HEK293 (cell line): ENCODE data around the gene RANGRF.

Experiments used
- CTCF ChIA-PET: fragments of 350-600 bp; formaldehyde crosslinking; extraction: SDS; loops from one replicate; lab custom pipeline; 2021; ENCODE audit warnings: antibody characterized with exemption; lab: Yijun Ruan, JAX
- POLR2A ChIA-PET: fragments of 300-600 bp; formaldehyde crosslinking; extraction: SDS; loops from one replicate; lab custom pipeline; 2020; ENCODE audit warnings: antibody characterized with exemption, inconsistent platforms; lab: Yijun Ruan, JAX
- H3K27ac ChIP-seq: fragments of 200-500 bp; sonication (Bioruptor generic); 2 replicates; pipeline ENCODE4 v1.5.1; 2014; ENCODE audit warnings: low read depth, low read length, control low read depth, inconsistent platforms; ENCODE audit errors: extremely low read depth
- H3K36me3 ChIP-seq, 2 experiments: fragments of 200-500 bp in 1 of 2; sonication (Bioruptor generic) in 1 of 2; 1 replicate in 1 of 2; 2 replicates in 1 of 2; pipeline ENCODE4 v1.5.1; 2014 to 2017; ENCODE audit warnings: inconsistent platforms in 2 of 2, low read length in 2 of 2; ENCODE audit not compliant: control insufficient read depth in 2 of 2, insufficient read depth in 1 of 2
- H3K4me1 ChIP-seq: fragments of 200-500 bp; sonication (Bioruptor generic); 2 replicates; pipeline ENCODE4 v1.5.1; 2014; ENCODE audit warnings: mild to moderate bottlenecking, low read length, inconsistent platforms; ENCODE audit not compliant: control insufficient read depth, insufficient read depth
- H3K4me3 ChIP-seq: 2 replicates; pipeline ENCODE4 v1.5.1; 2011; ENCODE audit warnings: low read depth, mild to moderate bottlenecking, control low read depth, low read length, moderate library complexity
- H3K9me3 ChIP-seq: fragments of 200-500 bp; sonication (Bioruptor generic); 2 replicates; pipeline ENCODE4 v1.5.1; 2014; ENCODE audit warnings: low read depth, low read length, inconsistent platforms; ENCODE audit not compliant: control insufficient read depth, insufficient read depth
- HOXD13 ChIP-seq: sonication (generic); formaldehyde crosslinking; IDR thresholded peaks from 2 replicates; pipeline ENCODE4 v1.8.0; 2022; ENCODE audit warnings: missing genetic modification reagents, borderline replicate concordance
- IKZF3 ChIP-seq: fragments of 450-650 bp; IDR thresholded peaks from 2 replicates; pipeline ENCODE4 v1.5.0; 2018; ENCODE audit warnings: missing biosample characterization, mild to moderate bottlenecking, missing genetic modification characterization, moderate library complexity
- YY1 ChIP-seq: fragments of 450-650 bp; formaldehyde crosslinking; IDR thresholded peaks from 2 replicates; pipeline ENCODE4 v1.5.1; 2018; ENCODE audit warnings: missing biosample characterization, missing genetic modification characterization
- ZBTB1 ChIP-seq: fragments of 450-650 bp; formaldehyde crosslinking; IDR thresholded peaks from 2 replicates; pipeline ENCODE4 v1.5.1; 2016; ENCODE audit warnings: missing biosample characterization, missing genetic modification characterization
- ZNF132 ChIP-seq: fragments of 450-650 bp; formaldehyde crosslinking; IDR thresholded peaks from 2 replicates; pipeline ENCODE4 v1.5.1; 2017; ENCODE audit warnings: missing biosample characterization, missing genetic modification characterization, borderline replicate concordance
- ZNF138 ChIP-seq: fragments of 450-650 bp; formaldehyde crosslinking; IDR thresholded peaks from 2 replicates; pipeline ENCODE4 v1.5.1; 2016; ENCODE audit warnings: missing biosample characterization, missing genetic modification characterization, borderline replicate concordance
- ZNF302 ChIP-seq: fragments of 450-650 bp; formaldehyde crosslinking; IDR thresholded peaks from 2 replicates; pipeline ENCODE4 v1.5.1; 2016; ENCODE audit warnings: missing biosample characterization, missing genetic modification characterization, low read depth
- ZNF324 ChIP-seq: fragments of 450-650 bp; formaldehyde crosslinking; IDR thresholded peaks from 2 replicates; pipeline ENCODE4 v1.5.1; 2016; ENCODE audit warnings: missing biosample characterization, missing genetic modification characterization
- ZNF473 ChIP-seq: fragments of 450-650 bp; formaldehyde crosslinking; IDR thresholded peaks from 2 replicates; pipeline ENCODE4 v1.5.1; 2017; ENCODE audit warnings: missing biosample characterization, missing genetic modification characterization
- ZNF610 ChIP-seq: fragments of 450-650 bp; formaldehyde crosslinking; IDR thresholded peaks from 2 replicates; pipeline ENCODE4 v1.5.1; 2016; ENCODE audit warnings: missing biosample characterization, missing genetic modification characterization, borderline replicate concordance
- TF ChIP-seq, protein P1 (sequence below): fragments of 450-650 bp; formaldehyde crosslinking; IDR thresholded peaks from 2 replicates; pipeline ENCODE4 v1.5.1; 2016; ENCODE audit warnings: missing biosample characterization, missing genetic modification characterization
- TF ChIP-seq, protein P2 (sequence below): fragments of 450-650 bp; formaldehyde crosslinking; IDR thresholded peaks from 2 replicates; pipeline ENCODE4 v1.5.1; 2016; ENCODE audit warnings: missing biosample characterization, missing genetic modification characterization
- TF ChIP-seq, protein P3 (sequence below): fragments of 450-650 bp; formaldehyde crosslinking; IDR thresholded peaks from 2 replicates; pipeline ENCODE4 v1.5.1; 2016; ENCODE audit warnings: missing biosample characterization, missing genetic modification characterization, low read depth
- TF ChIP-seq, protein P4 (sequence below): fragments of 450-650 bp; IDR thresholded peaks from 2 replicates; pipeline ENCODE4 v1.5.1; 2018; ENCODE audit warnings: missing biosample characterization, missing genetic modification characterization
- TF ChIP-seq, protein P5 (sequence below): fragments of 450-650 bp; formaldehyde crosslinking; IDR thresholded peaks from 2 replicates; pipeline ENCODE4 v1.5.1; 2016; ENCODE audit warnings: missing biosample characterization, missing genetic modification characterization
- TF ChIP-seq, protein P6 (sequence below): fragments of 450-650 bp; formaldehyde crosslinking; IDR thresholded peaks from 2 replicates; pipeline ENCODE4; 2016; ENCODE audit warnings: missing biosample characterization, missing genetic modification characterization
- TF ChIP-seq, protein P7 (sequence below): fragments of 450-650 bp; formaldehyde crosslinking; IDR thresholded peaks from 2 replicates; pipeline ENCODE4 v1.5.1; 2017; ENCODE audit warnings: missing biosample characterization, missing genetic modification characterization

Gene RANGRF

DNA sequence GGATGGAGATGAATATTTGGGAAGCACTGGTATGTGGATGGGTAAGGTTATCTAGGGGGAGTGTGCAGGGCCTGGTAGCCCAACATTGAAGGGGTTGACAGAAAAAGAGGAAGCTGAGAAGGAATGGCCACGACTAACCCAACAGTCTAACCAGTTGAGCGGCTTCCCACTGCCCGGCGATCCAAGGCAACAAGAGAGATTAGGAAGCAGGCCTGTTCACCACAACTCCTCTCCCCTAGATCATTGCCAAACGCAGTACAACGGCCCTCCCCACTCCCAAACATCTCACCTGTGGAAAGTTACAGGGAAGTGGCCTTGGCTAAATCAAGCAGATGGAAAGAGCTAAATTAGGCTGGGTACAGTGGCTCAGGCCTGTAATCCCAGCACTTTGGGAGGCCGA is 11.2 kb upstream of the RANGRF start:
- Histone ChIP-seq H3K4me1 (0 out of 2 replicates have a peak, but pooled peaks cover 2% of the 10 kb centered on the region), H3K27ac (no peak overlapping the region), H3K9me3 (no peaks in the 10 kb centered on the region), H3K4me3 (no peak overlapping the region), H3K36me3 (no peaks in the 10 kb centered on the region; a peak in 1 of 3 replicates)
- TF ChIP-seq YY1 (tag by site-specific recombination) (no peak), ZNF138 (tag by site-specific recombination) (no peak), HOXD13 (no peak), IKZF3 (tag by site-specific recombination) (no peak), ZNF473 (no peak), ZNF302 (tag by site-specific recombination) (no peak), ZNF324 (tag by site-specific recombination) (no peak), ZNF610 (no peak), ZBTB1 (tag by site-specific recombination) (no peak), ZNF132 (no peak)
- TF ChIP-seq, protein P1, sequence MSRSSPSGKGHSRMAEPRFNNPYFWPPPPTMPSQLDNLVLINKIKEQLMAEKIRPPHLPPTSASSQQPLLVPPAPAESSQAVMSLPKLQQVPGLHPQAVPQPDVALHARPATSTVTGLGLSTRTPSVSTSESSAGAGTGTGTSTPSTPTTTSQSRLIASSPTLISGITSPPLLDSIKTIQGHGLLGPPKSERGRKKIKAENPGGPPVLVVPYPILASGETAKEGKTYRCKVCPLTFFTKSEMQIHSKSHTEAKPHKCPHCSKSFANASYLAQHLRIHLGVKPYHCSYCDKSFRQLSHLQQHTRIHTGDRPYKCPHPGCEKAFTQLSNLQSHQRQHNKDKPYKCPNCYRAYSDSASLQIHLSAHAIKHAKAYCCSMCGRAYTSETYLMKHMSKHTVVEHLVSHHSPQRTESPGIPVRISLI (tag by site-specific recombination) = no peak
- TF ChIP-seq, protein P2, sequence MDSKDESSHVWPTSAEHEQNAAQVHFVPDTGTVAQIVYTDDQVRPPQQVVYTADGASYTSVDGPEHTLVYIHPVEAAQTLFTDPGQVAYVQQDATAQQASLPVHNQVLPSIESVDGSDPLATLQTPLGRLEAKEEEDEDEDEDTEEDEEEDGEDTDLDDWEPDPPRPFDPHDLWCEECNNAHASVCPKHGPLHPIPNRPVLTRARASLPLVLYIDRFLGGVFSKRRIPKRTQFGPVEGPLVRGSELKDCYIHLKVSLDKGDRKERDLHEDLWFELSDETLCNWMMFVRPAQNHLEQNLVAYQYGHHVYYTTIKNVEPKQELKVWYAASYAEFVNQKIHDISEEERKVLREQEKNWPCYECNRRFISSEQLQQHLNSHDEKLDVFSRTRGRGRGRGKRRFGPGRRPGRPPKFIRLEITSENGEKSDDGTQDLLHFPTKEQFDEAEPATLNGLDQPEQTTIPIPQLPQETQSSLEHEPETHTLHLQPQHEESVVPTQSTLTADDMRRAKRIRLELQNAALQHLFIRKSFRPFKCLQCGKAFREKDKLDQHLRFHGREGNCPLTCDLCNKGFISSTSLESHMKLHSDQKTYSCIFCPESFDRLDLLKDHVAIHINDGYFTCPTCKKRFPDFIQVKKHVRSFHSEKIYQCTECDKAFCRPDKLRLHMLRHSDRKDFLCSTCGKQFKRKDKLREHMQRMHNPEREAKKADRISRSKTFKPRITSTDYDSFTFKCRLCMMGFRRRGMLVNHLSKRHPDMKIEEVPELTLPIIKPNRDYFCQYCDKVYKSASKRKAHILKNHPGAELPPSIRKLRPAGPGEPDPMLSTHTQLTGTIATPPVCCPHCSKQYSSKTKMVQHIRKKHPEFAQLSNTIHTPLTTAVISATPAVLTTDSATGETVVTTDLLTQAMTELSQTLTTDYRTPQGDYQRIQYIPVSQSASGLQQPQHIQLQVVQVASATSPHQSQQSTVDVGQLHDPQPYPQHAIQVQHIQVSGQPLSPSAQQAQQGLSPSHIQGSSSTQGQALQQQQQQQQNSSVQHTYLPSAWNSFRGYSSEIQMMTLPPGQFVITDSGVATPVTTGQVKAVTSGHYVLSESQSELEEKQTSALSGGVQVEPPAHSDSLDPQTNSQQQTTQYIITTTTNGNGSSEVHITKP (tag by site-specific recombination) = no peak
- TF ChIP-seq, protein P3, sequence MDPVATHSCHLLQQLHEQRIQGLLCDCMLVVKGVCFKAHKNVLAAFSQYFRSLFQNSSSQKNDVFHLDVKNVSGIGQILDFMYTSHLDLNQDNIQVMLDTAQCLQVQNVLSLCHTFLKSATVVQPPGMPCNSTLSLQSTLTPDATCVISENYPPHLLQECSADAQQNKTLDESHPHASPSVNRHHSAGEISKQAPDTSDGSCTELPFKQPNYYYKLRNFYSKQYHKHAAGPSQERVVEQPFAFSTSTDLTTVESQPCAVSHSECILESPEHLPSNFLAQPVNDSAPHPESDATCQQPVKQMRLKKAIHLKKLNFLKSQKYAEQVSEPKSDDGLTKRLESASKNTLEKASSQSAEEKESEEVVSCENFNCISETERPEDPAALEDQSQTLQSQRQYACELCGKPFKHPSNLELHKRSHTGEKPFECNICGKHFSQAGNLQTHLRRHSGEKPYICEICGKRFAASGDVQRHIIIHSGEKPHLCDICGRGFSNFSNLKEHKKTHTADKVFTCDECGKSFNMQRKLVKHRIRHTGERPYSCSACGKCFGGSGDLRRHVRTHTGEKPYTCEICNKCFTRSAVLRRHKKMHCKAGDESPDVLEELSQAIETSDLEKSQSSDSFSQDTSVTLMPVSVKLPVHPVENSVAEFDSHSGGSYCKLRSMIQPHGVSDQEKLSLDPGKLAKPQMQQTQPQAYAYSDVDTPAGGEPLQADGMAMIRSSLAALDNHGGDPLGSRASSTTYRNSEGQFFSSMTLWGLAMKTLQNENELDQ (tag by site-specific recombination) = no peak
- TF ChIP-seq, protein P4, sequence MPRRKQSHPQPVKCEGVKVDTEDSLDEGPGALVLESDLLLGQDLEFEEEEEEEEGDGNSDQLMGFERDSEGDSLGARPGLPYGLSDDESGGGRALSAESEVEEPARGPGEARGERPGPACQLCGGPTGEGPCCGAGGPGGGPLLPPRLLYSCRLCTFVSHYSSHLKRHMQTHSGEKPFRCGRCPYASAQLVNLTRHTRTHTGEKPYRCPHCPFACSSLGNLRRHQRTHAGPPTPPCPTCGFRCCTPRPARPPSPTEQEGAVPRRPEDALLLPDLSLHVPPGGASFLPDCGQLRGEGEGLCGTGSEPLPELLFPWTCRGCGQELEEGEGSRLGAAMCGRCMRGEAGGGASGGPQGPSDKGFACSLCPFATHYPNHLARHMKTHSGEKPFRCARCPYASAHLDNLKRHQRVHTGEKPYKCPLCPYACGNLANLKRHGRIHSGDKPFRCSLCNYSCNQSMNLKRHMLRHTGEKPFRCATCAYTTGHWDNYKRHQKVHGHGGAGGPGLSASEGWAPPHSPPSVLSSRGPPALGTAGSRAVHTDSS = no peak
- TF ChIP-seq, protein P5, sequence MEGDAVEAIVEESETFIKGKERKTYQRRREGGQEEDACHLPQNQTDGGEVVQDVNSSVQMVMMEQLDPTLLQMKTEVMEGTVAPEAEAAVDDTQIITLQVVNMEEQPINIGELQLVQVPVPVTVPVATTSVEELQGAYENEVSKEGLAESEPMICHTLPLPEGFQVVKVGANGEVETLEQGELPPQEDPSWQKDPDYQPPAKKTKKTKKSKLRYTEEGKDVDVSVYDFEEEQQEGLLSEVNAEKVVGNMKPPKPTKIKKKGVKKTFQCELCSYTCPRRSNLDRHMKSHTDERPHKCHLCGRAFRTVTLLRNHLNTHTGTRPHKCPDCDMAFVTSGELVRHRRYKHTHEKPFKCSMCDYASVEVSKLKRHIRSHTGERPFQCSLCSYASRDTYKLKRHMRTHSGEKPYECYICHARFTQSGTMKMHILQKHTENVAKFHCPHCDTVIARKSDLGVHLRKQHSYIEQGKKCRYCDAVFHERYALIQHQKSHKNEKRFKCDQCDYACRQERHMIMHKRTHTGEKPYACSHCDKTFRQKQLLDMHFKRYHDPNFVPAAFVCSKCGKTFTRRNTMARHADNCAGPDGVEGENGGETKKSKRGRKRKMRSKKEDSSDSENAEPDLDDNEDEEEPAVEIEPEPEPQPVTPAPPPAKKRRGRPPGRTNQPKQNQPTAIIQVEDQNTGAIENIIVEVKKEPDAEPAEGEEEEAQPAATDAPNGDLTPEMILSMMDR = no peak
- TF ChIP-seq, protein P6, sequence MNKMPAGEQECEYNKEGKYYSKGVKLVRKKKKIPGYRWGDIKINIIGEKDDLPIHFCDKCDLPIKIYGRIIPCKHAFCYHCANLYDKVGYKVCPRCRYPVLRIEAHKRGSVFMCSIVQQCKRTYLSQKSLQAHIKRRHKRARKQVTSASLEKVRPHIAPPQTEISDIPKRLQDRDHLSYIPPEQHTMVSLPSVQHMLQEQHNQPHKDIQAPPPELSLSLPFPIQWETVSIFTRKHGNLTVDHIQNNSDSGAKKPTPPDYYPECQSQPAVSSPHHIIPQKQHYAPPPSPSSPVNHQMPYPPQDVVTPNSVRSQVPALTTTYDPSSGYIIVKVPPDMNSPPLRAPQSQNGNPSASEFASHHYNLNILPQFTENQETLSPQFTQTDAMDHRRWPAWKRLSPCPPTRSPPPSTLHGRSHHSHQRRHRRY (tag by site-specific recombination) = no peak
- TF ChIP-seq, protein P7, sequence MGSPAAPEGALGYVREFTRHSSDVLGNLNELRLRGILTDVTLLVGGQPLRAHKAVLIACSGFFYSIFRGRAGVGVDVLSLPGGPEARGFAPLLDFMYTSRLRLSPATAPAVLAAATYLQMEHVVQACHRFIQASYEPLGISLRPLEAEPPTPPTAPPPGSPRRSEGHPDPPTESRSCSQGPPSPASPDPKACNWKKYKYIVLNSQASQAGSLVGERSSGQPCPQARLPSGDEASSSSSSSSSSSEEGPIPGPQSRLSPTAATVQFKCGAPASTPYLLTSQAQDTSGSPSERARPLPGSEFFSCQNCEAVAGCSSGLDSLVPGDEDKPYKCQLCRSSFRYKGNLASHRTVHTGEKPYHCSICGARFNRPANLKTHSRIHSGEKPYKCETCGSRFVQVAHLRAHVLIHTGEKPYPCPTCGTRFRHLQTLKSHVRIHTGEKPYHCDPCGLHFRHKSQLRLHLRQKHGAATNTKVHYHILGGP (tag by site-specific recombination) = no peak
- POLR2A ChIA-PET = interaction anchor here (1.8 kb wide), 1 partner anchor 12 kb away, joined by 9 read pairs; the partner anchor contains the start of gene RANGRF
- CTCF ChIA-PET = interaction anchor here (0.6 to 0.7 kb wide), 3 partner anchors 11 to 618 kb away, joined by 3 to 6 read pairs (median 3); partner anchors contain the start of gene RANGRF
